GM19035 (cell line): ENCODE measurements around the gene CDK10.

ENCODE experiments used
- ATAC-seq: cut with Tn5 transposase; IDR thresholded peaks from one replicate; pipeline ENCODE4 v1.9.1; 2021; ENCODE audit not compliant: unreplicated experiment

The CDK10 gene

GRCh38 chr16:89710709-89711564 lies 24.4 kb downstream of the CDK10 start:
- no peak for ATAC-seq

DNA sequence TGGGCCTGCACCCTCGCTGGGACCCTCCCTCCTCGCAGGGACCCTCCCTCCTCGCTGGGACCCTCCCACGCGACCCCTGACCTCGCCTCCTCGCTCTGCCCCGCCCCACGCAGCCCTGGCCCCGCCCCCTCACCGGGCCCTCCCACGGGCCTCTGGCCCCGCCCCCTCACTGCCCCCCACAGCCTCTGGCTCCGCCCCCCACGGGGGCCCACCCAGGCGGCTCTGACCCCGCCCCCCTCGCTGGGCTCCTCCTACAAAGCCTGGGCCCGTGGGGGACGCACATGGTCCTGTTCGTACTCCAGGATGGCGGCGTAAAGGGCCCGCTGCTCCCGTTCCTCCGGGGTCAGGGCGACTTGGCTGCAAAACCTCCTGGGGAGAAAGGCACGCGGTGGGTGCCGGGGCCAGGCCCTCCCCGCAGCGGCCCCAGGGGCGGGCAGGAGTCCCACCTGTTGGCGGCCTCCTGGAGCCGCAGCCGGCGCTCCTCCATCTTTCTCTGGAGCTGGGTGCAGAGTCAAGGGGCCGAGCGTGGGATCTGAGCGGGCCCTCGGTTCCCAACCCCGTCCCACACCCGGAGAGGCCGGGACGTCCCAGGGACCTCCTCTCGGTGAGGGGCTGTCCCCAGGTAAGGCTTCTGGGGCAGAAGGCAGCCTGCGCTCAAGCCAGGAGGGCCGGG lies 25.2 kb downstream of the CDK10 start:
- peak; percentile 50 for ATAC-seq

- peak; percentile 19 for ATAC-seq
Observed at GRCh38 chr16:89712274-89712781, 25.8 kb downstream of the CDK10 start.

DNA sequence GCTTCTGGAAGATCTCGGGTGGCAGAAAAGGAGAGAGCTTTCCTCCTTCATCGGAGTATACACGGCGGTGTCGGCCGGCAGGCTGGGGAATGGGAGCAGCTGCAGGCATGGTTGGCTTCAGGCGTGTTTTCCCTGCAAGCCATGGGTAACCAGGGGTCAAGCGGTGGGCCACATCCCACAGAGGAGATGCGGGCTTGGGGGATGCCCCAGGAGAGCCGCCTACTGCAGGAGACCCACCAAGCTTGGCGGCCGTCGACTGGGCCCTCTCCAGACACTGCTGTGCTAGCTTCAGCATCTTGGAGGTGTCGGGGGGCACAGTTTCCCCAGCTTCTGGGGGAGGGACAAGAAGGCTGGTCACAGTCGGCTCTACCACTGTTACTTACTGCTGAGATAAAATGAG lies 30.0 kb downstream of the CDK10 start:
- ATAC-seq = no peak

- ATAC-seq = no peak
Observed at GRCh38 chr16:89716916-89717687, 30.6 kb downstream of the CDK10 start.

DNA sequence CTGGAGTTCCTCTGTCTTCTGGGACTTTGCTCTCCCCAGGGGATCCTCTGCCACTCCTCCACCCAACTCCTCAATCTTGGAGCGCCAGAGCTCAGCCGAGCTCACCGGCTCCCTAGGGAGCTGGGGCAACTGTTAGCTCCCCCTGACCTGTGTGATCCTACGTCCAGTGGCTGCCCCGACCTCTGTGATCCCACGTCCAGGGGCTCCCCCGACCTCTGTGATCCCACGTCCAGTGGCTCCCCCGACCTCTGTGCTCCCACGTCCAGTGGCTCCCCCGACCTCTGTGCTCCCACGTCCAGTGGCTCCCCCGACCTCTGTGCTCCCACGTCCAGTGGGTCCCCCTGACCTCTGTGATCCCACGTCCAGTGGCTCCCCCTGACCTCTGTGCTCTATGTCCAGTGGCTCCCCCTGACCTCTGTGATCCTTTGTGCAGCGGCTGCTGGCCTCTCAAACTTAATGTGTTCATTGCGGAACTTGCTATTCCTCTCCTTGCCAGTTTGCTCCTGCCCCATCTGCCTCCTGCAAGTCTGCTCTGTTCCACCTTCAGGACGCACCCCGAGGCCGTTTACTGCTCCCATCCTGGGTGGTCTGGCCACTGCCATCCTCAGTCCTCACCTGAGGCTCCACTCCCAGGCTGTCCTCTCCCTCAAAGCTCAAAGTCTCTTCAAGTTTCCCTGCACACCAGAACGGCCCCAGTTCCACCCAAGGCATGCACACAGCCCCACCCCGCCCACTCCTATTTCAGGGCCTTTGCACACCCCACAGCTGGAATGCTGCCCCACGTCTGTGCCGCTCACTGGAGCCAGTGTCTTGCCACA lies 31.4 kb downstream of the CDK10 start:
- ATAC-seq = no peak

DNA sequence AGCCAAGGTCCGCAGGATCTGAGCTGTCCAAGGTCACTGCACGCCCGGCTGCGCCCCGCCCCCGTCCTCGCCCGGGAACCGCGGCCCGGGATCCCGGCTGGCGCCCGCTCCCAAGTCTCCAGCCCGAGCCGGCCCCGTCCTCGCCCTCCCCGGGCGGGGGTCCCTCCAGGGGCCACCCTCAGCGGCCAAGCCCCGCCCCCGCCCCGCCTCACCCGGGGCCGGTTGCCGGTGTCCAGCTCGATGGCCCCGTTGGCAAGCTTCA lies 34.0 kb downstream of the CDK10 start:
- peak; percentile 16 for ATAC-seq

GRCh38 chr16:89720813-89721545 lies 34.5 kb downstream of the CDK10 start, which contains the start of the genes VPS9D1 and ZNF276:
Gene VPS9D1, minus strand, starts transcription at chr16:89720898. Its CDS starts 37 bp downstream, at chr16:89720861.
Gene ZNF276, plus strand, starts transcription at chr16:89721537. Its CDS starts 104 bp downstream, at chr16:89721641.
- ATAC-seq = peak; percentile 58

DNA sequence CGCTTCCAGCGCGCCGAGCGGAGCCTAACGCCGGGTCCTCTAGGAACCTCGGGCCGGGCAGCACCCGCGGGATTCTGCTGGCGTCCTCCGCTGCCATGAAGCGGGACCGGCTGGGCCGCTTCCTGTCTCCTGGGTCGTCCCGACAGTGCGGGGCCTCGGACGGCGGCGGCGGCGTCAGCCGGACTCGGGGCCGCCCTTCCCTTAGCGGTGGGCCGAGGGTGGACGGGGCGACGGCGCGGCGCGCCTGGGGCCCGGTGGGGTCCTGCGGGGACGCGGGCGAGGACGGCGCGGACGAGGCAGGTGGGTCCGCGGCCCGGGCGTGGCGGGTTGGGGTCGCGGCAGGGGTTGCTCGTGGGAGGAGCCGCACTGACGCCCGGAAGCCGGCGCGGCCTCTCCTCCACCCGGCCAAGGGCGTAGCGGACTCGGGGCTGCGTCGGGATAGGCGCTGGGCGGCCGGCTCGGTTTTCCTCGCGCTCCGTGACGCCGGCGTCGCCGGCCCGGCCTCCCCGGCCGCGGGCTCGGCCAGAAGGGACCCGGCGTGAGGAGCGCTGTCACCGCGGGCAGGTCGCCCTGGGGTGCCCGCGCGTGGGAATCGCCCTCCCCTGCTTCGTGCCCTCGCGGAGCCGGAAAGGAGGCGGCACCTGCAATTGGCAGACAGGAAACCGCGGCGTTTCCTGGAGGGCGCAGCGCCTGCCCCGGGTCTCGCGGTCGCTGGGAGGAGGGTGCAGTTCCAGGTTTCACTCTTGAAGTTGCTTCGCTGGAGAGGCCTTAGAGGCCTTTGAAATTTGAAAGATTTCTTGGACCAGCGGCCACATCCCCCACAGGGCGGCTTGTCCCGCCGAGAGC lies 35.3 kb downstream of the CDK10 start:
- ATAC-seq = peak; percentile 31

DNA sequence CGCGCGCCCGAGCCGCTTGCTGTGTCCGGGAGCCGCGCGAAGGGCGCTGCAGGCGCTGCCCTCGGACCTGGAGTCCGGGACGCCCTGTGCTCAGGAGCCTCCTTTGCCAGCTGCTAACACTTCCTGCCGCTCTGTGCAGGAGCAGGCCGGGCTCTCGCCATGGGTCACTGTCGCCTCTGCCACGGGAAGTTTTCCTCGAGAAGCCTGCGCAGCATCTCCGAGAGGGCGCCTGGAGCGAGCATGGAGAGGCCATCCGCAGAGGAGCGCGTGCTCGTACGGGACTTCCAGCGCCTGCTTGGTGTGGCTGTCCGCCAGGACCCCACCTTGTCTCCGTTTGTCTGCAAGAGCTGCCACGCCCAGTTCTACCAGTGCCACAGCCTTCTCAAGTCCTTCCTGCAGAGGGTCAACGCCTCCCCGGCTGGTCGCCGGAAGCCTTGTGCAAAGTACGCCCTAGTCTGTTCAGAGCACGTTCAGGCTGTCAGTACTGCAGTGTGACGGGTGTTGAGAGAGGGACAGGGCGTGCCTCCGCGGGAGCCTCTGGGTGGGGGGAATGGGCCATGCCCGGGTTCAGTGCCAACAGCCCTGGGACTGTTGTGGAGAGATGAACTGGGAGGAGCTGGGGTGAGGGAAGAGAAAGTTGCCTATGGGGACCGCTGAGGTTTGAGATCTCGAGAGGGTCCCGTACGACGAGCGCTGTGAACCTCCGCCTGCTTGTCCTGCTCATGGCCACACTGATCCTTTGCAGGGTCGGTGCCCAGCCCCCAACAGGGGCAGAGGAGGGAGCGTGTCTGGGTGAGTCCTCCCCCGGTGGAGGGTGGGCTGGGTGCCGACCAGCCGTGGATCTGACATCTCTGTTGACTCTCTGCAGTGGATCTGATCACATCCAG lies 36.1 kb downstream of the CDK10 start:
- ATAC-seq = peak; percentile 18

- no peak for ATAC-seq
Observed at GRCh38 chr16:89723279-89724250, 37.1 kb downstream of the CDK10 start.

DNA sequence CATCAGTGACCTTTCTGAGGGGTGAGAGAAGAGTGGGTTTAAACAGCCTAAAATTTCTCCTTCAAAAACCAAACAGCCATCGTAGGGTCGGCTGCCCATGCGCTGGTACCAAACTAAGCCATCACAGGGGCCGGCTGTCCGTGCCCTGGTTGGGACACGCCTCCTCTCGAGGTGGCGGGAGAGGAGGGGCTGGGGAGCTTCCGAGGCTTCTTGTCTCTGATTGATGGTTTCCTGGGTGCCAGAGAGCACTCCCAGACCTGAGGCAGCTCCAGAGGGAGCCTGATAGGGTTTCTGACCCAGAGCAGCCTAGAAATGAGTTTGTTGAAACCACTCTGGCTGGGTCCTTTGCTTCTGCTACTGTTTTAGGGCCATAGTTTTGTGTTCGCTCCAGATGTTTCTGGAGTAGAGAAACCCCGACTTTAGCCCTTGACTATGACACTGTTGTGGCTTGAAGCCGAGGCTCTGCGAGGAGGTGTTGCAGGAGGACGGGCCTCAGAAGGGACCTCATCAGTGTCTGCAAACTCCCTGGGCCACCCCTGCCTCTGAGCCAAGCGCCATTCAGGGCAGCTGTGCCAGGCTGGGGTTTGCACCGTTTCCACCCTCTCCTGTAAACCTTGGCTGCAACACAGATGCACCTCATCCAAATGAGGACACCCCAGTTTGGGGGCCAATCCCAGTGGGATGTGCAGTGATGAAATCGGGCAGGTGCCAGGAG lies 41.1 kb downstream of the CDK10 start:
- no peak for ATAC-seq

GRCh38 chr16:89729293-89729692 lies 42.8 kb downstream of the CDK10 start:
- ATAC-seq = no peak

GRCh38 chr16:89729863-89730593 lies 43.5 kb downstream of the CDK10 start:
- ATAC-seq = no peak

GRCh38 chr16:89730610-89731234 lies 44.2 kb downstream of the CDK10 start:
- no peak for ATAC-seq
